RKO (cell line): Measurements from ENCODE around the gene COL7A1.
A peak's percentile ranks its signal among the peaks of the same experiment; 100 is the strongest.

Source experiments
- DNase-seq: peaks from one replicate; pipeline ENCODE4 v3.0.0-alpha.2; 2016; ENCODE audit warnings: low spot score

The COL7A1 gene

DNA sequence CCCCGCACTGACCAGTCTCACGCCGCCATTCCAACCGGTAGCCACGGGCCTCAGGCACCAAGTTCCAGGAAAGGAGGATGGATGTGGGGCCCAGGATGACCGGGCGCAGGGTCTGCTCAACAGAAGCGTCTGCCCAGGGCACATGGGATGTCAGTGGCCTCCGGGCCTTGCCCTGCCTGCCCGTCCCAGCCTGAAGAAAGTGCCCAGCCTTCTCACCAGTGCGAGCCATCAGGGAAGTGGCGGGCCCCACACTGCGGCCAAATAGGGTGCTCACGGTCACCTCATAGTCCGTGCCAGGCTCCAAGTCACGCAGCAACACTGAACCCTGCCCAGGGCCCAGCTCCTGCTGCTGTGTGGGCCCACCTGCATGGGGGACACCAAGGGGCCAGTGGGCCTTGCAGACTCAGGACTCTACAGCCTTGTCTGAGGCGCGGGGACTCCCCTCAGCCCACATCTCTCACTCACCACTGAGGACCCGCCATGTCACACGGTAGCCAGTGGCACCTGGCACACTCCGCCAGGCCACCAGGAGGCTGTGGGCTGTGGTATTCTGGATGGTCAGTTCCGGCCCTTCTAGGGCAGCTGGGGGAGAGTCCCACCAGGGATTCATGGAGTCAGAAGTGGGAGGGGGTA lies 3.1 kb downstream of the COL7A1 start:
- DNase-seq = no peak

GRCh38 chr3:48591436-48591835 lies 3.7 kb downstream of the COL7A1 start:
- DNase-seq = no peak

- no peak for DNase-seq
Measured at GRCh38 chr3:48588230-48588629, 6.9 kb downstream of the COL7A1 start.

DNA sequence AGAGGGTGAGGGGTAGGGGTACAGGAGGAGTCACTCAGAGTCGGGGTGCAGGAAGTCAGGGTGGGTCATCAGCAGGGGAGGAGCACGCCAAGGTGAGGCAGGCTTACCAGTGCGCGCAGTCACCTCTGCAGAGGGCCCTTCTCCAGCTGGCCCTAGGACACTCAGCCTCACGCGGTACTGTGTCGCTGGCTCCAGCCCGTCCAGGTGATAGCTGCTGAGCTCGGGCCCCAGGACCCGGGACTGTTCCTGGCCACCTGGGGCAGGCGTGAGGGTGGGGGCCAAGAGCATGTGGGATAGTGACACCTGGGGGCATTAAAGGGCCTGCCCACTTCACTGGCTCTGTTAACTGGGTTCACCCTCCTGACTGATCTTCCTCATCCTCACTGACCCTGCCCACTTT lies 7.4 kb downstream of the COL7A1 start:
- no peak for DNase-seq

DNA sequence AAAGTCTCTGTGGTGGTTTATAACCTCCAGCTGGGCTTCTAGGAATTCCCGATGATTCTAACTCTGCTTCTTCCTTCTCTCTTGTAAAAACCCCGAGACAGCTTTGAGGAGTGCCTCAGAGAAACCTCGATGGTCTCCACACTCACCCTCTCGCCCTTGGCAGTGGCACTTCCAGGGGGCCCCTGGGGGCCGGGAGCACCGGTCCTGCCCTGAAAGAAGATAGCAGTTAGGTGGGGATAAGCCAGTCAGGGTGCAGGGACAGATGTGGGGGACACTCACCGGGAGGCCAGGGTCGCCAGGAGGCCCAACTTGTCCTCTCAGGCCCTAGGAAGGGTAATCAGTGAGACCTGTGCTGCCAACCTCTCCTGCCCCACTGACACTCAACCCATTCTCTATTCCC lies 9.7 kb downstream of the COL7A1 start:
- DNase-seq = no peak

DNA sequence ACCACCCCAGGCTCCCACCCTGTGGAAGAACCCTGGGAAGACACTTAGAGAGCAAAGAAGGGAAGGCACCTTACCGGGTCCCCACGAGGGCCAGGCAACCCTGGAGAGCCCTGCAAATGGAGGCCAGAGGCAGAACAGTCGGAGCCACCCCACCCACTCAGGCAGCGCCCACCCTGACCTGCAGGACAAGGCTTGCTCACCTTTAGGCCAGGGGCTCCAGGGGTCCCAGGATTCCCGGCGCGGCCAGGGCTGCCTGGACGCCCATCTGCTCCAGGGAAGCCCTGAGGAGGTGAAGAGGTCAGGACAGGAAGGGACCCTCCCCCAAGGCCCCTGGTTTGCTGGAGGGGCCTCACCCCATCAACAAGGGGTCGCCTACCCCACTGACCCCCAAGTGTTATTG lies 10.3 kb downstream of the COL7A1 start:
- DNase-seq = no peak

- DNase-seq = no peak
Measured at GRCh38 chr3:48581621-48582481, 13.3 kb downstream of the COL7A1 start.

GRCh38 chr3:48576647-48577046 lies 18.5 kb downstream of the COL7A1 start:
- DNase-seq = no peak

DNA sequence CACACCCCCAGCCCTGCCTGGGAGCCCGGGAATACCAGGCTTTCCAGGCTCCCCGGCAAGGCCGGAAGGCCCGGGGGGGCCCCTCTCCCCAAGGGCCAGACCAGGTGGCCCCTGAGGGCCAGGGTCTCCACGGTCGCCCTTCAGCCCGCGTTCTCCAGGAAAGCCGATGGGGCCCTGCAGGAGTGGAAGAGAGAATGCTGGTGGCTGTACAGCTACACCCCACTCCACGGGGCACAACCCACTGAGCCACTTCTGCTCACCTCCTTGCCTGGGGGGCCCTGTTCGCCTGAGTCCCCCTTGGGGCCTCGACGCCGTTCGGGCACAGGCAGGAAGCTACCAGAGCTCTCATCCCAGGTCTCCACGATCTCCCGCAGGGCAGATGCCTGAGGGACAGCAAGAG lies 19.8 kb downstream of the COL7A1 start:
- DNase-seq = no peak

GRCh38 chr3:48573973-48574585 lies 21.1 kb downstream of the COL7A1 start:
- DNase-seq = no peak

GRCh38 chr3:48572517-48572916 lies 22.6 kb downstream of the COL7A1 start:
- DNase-seq = no peak

DNA sequence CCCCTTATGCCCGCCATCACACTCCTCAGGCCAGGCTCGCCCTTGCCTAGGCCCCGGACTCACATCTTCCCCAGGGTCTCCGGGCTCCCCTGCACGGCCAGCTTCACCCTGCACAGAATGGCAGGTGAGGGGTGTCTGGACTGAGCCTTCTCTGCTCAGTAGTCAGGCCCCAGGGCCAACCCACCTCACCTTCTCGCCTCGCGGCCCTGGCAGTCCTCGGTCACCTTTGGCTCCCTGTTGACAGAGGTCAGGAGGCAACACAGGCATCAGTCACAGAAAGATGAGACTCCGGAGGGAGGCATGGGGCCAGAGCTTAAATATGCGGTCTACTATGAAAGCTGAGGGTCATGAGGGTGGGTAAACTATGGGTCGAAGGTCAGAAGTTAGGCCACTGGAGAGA lies 23.2 kb downstream of the COL7A1 start:
- DNase-seq = no peak

DNA sequence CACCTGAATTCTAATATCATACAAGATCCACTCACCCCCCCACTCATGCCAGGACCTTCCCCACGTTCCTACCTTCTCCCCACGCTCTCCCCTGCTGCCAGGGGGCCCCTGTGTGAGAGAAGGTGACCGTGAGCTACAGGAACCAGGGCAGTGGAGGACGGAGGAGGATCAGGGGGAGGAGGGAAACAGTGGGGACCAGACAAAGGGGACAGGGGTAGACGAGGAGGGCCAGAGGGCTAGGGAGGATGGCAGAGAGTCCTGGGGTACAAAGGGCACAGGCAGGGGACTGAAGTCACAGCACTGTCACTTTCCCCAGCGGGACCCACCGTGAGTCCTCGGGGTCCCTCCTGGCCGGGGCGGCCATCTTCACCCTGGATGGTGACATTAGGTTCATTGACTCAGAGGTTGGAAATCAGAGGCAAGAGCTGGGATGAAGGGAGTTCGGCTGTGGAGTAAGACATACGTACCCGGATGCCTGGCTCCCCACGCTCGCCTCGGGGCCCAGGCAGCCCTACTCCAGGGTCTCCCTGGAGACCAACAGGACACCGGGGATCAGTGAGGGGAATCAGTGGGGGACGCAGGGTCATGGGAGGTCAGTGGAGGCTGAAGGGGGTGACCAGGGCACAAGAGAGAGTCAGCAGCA lies 25.2 kb downstream of the COL7A1 start:
- no peak for DNase-seq

DNA sequence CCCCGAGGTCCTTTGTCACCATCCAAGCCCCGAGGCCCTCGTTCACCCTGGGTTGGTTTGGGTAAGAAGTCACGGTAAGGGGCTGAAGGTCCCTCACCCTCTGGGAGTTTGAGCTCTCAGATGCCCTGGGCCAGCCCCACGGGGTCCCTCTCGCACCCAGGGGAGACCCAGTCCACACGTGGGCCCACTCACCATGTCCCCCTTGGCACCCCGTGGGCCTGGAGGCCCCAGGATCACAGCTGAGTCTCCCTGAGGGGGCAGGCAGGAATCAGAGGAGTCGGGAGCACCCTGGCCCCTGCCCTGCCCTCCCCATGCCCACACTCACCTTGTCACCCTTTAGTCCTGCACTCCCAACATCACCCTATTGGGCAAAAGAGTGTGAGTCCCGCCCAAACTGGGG lies 25.7 kb downstream of the COL7A1 start:
- DNase-seq = no peak

GRCh38 chr3:48568476-48568875 lies 26.7 kb downstream of the COL7A1 start:
- no peak for DNase-seq

DNA sequence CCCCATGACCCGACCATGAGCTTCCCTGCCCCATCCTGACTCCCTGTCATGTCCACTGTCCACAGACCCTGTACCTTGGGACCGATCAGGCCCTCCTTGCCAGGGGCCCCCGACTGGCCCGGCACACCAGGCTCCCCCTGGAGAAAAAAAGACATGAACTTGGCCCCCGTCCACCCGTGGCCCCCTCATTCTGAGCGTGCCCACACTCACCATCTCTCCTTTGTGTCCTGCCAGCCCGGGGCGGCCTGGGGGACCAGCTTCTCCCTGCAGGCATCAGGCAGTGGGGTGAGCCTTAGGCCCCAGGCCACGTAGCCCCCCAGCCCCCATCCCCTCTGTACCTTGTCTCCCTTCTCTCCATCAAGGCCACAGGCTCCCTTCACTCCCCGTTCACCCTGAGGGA lies 27.6 kb downstream of the COL7A1 start:
- DNase-seq = no peak

- no peak for DNase-seq
Measured at GRCh38 chr3:48567090-48567489, 28.0 kb downstream of the COL7A1 start.

GRCh38 chr3:48566401-48566760 lies 28.7 kb downstream of the COL7A1 start:
- DNase-seq = no peak

DNA sequence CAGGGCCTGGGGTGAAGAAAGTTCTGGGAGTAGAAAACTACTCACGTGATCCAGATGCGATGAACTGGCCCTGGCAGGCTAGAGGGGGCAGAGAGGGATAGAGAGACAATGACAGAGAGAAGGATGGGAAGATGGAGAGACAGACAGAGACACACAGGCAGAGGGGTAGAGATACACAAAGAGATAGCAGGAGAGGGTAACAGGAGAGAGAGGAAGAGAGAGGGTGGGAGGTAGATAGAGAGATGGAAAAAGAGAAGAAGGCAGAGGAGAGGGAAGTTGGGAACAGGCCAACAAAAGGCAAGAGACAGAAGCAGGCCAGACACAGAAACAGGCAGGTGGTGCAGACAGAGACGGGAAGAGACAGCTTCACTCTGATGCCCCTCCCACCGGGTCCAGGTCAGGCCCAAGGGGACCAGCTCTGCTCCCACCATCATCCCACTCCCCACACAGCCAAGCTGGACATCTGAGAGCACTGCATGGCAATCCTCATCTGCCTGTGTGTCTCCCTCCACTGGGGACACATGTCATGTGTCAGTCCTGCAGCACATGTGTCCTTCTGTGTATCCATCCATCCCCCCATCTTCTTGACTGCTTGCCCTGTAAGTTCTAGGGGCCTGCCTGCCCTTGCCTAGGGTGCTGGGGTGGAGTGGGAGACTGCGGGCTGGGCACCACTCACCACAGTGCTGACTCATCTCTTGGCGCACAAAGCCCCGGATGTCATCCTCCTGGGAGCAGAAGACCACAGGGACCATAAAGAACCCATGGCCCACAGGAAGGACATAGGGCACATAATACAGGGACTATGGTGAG lies 29.3 kb downstream of the COL7A1 start:
- DNase-seq = peak; percentile 64

GRCh38 chr3:48565186-48565585 lies 29.9 kb downstream of the COL7A1 start:
- DNase-seq = no peak

DNA sequence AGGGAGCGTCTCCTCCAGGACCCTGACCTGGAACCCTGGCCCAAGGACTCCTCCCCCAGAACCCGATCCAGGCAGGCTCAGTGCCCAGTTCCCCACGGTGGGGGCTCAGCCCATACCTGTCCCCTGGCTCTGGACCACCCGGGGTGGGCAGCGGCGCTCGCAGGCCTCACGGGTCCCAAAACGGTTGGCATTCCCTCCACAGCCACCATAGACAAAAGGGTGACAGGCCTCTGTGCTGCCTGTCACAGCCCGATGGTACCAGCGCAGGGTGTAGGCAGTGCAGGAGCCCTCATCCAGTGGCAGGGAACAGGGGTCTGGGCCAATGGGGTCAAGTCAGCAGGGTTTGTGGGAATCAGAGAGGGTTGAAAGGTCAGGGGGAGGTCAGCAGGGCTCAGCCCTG lies 30.5 kb downstream of the COL7A1 start:
- no peak for DNase-seq

- DNase-seq = peak; percentile 86
Measured at GRCh38 chr3:48564022-48564421, 31.1 kb downstream of the COL7A1 start.
